Activated T-cell treated with anti-CD3 and anti-CD28 coated beads for 1 hour (primary cell): ENCODE measurements around the gene RPS15.

Experiments
- DNase-seq: peaks from one replicate; pipeline ENCODE4 v3.0.0-alpha.2; 2020; ENCODE audit warnings: low read depth

RPS15 gene

DNA sequence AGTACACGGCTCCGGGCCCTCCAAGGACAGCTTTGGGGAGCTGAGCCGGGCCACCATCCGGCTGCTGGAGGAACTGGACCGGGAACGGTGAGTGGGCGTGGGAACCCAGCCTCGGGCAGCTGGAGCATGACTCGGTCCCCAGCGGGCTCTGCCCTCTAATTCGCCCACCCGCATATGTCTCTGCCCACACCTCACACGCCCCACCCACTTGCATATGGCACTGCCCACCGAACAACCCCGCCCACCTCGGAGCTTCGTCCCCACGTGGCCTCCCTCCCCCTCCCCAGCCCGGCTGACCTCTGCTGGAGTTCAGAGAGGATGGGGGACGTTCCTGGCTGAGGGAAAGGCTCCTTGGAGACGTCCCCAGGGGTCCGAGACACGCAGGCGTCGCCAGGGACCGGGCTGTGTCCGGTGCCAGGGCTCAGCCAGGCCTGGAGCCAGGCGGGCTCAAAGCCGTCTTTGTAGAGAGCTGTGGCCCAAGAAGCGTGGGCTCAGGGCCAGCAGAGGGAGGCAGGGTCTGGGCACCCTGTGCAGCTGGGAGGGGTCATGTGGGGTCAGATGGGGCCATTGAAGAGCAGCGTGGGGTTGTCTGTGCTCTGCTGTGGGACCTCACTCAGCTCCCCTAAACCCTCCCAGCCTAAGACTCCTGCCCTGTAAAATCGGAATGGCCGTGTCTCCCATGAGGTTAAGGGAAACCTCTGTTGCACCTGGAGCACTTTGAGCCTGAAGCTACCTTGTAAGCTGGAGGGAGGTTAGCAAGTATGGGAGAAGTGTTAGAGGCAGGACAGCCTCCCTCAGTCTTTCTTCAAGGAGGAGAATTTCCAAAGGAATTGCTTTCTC is 15.5 kb downstream of the RPS15 start:
- DNase-seq: no peak

DNA sequence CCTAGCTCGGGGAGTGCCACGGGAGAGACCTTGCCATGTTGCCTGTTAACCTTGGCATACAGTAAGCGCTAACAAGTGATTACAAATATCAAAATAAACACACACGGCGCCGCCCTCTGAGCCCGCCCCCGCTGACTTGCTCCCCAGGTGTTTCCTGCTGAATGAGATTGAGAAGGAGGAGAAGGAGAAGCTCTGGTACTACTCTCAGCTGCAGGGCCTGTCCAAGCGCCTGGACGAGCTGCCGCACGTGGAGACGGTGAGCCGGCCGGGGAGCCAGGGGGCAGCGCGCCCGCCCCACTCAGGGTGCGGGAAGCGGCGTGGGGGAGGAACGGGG is 16.8 kb downstream of the RPS15 start:
- DNase-seq: no peak

GRCh38 chr19:1455336-1456120 is 17.3 kb downstream of the RPS15 start:
- DNase-seq: no peak

GRCh38 chr19:1456121-1456900 is 18.1 kb downstream of the RPS15 start:
- no peak for DNase-seq

GRCh38 chr19:1457031-1457739 is 19.0 kb downstream of the RPS15 start:
- no peak for DNase-seq

DNA sequence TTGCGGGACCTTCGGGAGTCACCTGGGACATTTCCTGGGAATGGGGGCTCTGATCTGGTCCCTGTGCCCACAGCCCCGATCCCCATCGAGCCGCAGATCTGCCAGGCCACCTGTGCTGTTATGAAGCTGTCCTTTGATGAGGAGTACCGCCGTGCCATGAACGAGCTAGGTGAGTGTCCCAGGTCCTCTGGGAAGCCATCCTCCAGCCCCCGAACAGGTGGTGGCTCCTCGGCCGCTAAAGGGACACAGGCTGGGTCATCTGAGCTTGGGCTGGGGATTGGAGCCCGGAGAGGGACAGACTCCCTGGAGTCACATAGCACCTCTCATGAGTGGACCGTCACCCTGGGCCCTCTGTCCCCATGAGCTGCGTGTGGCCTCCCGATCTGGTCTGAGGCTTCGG is 19.7 kb downstream of the RPS15 start:
- DNase-seq: no peak

DNA sequence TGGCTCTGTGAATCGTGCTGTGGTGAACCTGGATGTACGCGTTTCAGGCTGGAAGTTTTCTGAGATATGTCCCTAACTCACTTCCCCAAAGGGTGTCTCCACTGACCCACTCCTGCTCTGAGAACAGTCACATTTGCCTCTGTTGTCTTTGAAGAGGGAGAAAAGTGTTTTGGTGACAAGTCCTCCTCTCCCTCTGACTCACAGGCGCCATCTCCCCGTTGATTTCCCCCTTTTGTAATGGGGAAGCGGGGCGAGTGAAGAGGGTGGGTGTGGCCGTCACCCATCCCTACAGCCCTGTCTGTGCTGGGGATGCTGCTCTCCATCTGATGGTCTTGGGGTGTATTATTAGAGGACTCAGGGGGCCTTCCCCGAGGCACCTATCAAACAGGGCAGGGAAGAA is 21.3 kb downstream of the RPS15 start:
- DNase-seq: no peak

GRCh38 chr19:1460033-1460995 is 22.1 kb downstream of the RPS15 start:
- no peak for DNase-seq

GRCh38 chr19:1461862-1462261 is 23.7 kb downstream of the RPS15 start:
- no peak for DNase-seq

DNA sequence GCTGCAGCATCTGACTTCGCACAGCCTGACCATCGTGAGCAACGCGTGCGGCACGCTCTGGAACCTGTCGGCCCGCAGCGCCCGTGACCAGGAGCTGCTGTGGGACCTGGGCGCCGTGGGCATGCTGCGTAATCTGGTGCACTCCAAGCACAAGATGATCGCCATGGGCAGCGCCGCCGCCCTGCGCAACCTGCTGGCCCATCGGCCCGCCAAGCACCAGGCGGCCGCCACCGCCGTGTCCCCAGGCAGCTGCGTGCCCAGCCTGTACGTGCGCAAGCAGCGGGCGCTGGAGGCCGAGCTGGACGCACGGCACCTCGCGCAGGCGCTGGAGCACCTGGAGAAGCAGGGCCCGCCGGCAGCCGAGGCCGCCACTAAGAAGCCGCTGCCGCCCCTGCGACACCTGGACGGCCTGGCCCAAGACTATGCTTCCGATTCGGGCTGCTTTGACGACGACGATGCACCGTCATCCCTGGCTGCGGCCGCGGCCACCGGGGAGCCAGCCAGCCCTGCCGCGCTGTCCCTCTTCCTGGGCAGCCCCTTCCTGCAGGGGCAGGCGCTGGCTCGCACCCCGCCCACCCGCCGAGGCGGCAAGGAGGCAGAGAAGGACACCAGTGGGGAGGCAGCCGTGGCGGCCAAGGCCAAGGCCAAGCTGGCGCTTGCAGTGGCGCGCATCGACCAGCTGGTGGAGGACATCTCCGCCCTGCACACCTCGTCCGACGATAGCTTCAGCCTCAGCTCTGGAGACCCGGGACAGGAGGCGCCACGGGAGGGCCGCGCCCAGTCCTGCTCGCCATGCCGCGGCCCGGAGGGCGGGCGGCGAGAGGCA is 27.2 kb downstream of the RPS15 start:
- no peak for DNase-seq

GRCh38 chr19:1466018-1466460 is 27.8 kb downstream of the RPS15 start:
- no peak for DNase-seq

DNA sequence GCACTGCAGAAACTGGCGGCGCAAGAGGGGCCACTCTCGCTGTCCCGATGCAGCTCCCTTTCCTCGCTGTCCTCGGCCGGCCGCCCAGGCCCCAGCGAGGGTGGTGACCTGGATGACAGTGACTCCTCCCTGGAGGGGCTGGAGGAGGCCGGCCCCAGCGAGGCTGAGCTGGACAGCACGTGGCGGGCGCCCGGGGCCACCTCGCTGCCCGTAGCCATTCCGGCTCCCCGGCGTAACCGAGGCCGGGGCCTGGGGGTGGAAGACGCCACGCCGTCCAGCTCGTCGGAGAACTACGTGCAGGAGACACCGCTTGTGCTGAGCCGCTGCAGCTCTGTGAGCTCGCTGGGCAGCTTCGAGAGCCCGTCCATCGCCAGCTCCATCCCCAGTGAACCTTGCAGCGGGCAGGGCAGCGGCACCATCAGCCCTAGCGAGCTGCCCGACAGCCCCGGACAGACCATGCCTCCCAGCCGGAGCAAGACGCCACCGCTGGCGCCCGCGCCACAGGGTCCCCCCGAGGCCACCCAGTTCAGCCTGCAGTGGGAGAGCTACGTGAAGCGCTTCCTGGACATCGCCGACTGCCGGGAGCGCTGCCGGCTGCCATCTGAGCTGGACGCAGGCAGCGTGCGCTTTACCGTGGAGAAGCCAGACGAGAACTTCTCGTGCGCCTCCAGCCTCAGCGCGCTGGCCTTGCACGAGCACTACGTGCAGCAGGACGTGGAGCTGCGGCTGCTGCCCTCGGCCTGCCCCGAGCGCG is 28.4 kb downstream of the RPS15 start:
- no peak for DNase-seq

DNA sequence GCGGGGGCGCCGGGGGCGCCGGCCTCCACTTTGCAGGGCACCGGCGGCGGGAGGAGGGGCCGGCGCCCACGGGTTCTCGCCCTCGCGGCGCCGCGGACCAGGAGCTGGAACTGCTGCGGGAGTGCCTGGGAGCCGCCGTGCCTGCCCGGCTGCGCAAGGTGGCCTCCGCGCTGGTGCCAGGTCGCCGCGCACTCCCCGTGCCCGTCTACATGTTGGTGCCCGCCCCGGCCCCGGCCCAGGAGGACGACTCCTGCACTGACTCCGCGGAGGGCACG is 29.0 kb downstream of the RPS15 start:
- DNase-seq: no peak

- no peak for DNase-seq
Measured at GRCh38 chr19:1467490-1468273, 29.5 kb downstream of the RPS15 start.

DNA sequence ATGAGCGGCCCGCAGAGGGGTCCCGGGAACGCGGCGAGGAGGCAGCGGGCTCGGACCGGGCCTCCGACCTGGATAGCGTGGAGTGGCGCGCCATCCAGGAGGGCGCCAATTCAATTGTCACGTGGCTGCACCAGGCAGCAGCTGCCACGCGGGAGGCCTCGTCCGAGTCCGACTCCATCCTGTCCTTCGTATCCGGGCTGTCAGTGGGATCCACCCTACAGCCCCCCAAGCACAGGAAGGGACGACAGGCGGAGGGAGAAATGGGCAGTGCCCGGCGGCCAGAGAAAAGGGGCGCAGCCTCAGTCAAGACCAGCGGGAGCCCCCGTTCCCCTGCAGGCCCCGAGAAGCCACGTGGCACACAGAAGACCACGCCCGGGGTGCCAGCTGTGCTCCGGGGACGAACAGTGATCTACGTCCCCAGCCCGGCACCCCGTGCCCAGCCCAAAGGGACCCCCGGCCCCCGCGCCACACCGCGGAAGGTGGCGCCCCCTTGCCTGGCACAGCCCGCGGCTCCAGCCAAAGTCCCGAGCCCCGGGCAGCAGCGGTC is 30.2 kb downstream of the RPS15 start:
- DNase-seq: no peak

DNA sequence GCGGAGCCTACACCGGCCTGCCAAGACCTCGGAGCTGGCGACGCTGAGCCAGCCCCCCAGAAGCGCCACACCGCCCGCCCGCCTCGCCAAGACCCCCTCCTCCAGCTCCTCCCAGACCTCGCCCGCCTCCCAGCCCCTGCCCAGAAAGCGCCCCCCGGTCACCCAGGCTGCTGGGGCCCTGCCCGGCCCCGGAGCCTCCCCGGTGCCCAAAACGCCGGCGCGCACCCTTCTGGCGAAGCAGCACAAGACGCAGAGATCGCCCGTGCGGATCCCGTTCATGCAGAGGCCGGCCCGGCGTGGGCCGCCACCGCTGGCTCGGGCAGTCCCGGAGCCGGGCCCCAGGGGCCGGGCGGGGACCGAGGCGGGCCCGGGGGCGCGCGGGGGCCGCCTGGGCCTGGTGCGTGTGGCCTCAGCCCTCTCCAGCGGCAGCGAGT is 30.6 kb downstream of the RPS15 start:
- DNase-seq: no peak

DNA sequence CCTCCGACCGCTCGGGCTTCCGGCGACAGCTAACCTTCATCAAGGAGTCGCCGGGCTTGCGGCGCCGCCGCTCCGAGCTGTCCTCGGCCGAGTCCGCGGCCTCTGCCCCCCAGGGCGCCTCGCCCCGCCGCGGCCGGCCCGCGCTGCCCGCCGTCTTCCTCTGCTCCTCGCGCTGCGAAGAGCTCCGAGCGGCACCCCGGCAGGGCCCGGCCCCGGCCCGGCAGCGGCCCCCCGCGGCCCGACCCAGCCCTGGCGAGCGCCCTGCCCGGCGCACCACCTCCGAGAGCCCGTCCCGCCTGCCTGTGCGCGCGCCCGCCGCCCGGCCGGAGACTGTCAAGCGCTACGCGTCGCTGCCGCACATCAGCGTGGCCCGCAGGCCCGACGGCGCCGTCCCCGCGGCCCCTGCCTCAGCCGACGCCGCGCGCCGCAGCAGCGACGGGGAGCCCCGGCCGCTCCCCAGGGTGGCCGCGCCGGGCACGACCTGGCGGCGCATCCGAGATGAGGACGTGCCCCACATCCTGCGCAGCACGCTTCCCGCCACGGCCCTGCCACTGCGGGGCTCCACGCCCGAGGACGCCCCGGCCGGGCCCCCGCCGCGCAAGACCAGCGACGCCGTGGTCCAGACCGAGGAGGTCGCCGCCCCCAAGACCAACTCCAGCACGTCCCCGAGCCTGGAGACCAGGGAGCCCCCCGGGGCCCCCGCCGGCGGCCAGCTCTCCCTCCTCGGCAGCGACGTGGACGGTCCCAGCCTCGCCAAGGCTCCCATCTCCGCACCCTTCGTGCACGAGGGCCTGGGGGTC is 31.3 kb downstream of the RPS15 start:
- no peak for DNase-seq

DNA sequence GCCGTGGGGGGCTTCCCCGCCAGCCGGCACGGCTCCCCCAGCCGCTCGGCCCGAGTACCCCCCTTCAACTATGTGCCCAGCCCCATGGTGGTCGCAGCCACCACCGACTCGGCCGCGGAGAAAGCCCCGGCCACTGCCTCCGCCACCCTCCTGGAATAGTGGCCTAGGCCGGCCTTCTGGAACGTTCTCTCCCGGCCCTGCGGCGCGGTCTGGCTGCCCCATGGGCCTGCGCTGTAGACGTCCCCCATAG is 31.8 kb downstream of the RPS15 start:
- DNase-seq: no peak
